GM19397 (cell line): ENCODE data around the gene DENND4B.

ENCODE experiments used
- ATAC-seq: cut with Tn5 transposase; IDR thresholded peaks from one replicate; pipeline ENCODE4 v1.9.1; 2021; ENCODE audit warnings: mild to moderate bottlenecking, moderate library complexity; ENCODE audit not compliant: unreplicated experiment

Gene DENND4B

GRCh38 chr1:153951183-153951582 is 4.7 kb upstream of the DENND4B start:
- no peak for ATAC-seq

- ATAC-seq, result peak; percentile 75
These were observed 510 bp downstream of the DENND4B start for GRCh38 chr1:153945795-153946621.

- no peak for ATAC-seq
These were observed 1.3 kb downstream of the DENND4B start for GRCh38 chr1:153945131-153945794.

- no peak for ATAC-seq
These were observed 1.7 kb downstream of the DENND4B start for GRCh38 chr1:153944827-153945117.

GRCh38 chr1:153944005-153944826 is 2.3 kb downstream of the DENND4B start:
- ATAC-seq, result no peak

GRCh38 chr1:153942766-153943549 is 3.6 kb downstream of the DENND4B start:
- ATAC-seq, result no peak

- no peak for ATAC-seq
These were observed 4.4 kb downstream of the DENND4B start for GRCh38 chr1:153941826-153942725.

GRCh38 chr1:153940756-153941155 is 5.8 kb downstream of the DENND4B start:
- no peak for ATAC-seq

GRCh38 chr1:153939476-153939875 is 7.0 kb downstream of the DENND4B start:
- no peak for ATAC-seq

GRCh38 chr1:153938996-153939395 is 7.5 kb downstream of the DENND4B start:
- ATAC-seq, result no peak

- no peak for ATAC-seq
These were observed 9.2 kb downstream of the DENND4B start for GRCh38 chr1:153937331-153937730.

GRCh38 chr1:153936011-153936802 is 10.3 kb downstream of the DENND4B start:
- no peak for ATAC-seq

- no peak for ATAC-seq
These were observed 11.8 kb downstream of the DENND4B start for GRCh38 chr1:153934746-153935145.

GRCh38 chr1:153933955-153934354 is 12.6 kb downstream of the DENND4B start:
- ATAC-seq, result no peak

GRCh38 chr1:153933430-153933829 is 13.1 kb downstream of the DENND4B start:
- no peak for ATAC-seq

GRCh38 chr1:153932156-153933131 is 14.1 kb downstream of the DENND4B start:
- no peak for ATAC-seq

- ATAC-seq, result no peak
These were observed 16.3 kb downstream of the DENND4B start for GRCh38 chr1:153929981-153930948.
